D721Med (cell line): ENCODE data around the gene HIP1R.

Experiments
- DNase-seq: peaks from one replicate; pipeline ENCODE4 v3.0.0; 2011; ENCODE audit warnings: low spot score; ENCODE audit not compliant: insufficient read length
- FAIRE-seq: peaks from 2 replicates; lab custom pipeline; 2011; peaks lifted over from hg19 to GRCh38; lab: Jason Lieb, UNC
- TF ChIP-seq, protein P1 (sequence below): IDR thresholded peaks from 2 replicates; pipeline ENCODE4 v1.5.1; 2012; ENCODE audit warnings: mild to moderate bottlenecking, control low read depth; ENCODE audit not compliant: insufficient read depth; ENCODE audit errors: missing control alignments

HIP1R gene

DNA sequence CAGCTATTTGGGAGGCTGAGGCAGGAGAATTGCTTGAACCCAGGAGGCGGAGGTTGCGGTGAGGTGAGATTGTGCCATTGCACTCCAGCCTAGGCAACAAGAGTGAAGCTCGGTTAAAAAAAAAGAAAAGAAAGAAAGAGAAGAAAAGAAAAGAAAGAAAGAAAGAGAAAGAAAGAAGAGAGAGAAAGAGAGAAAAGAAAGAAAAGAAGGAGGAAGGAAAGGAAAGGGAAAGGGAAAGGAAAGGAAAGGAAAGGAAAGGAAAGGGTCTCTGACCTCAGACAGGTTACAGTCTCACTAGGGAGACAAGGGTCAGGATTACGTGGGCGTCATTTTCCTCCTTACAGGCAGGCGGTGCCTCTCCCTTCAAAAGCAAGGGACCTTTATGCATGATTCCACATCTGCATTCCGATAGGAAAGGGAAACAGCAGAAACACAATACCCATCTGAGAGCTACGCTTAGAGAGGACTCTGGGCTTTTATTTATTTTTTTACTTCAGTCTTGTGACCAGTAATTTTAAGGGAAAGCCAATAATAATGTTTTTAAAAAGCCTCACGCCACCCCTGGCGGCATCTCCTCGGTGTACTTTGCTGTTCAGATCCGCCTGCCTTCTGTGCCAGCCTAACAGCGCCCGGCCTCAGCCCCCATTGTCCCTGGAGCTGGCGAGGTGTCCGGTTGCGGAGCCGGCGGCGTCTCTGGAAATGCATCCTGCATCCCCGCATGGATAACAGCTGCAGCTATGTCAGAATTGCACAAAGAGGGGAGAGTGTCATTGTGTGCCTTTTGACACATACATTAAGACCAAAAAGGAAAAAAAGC lies 945 bp upstream of the HIP1R start:
- TF ChIP-seq, protein P1, sequence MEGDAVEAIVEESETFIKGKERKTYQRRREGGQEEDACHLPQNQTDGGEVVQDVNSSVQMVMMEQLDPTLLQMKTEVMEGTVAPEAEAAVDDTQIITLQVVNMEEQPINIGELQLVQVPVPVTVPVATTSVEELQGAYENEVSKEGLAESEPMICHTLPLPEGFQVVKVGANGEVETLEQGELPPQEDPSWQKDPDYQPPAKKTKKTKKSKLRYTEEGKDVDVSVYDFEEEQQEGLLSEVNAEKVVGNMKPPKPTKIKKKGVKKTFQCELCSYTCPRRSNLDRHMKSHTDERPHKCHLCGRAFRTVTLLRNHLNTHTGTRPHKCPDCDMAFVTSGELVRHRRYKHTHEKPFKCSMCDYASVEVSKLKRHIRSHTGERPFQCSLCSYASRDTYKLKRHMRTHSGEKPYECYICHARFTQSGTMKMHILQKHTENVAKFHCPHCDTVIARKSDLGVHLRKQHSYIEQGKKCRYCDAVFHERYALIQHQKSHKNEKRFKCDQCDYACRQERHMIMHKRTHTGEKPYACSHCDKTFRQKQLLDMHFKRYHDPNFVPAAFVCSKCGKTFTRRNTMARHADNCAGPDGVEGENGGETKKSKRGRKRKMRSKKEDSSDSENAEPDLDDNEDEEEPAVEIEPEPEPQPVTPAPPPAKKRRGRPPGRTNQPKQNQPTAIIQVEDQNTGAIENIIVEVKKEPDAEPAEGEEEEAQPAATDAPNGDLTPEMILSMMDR = no peak
- no peak for DNase-seq
- FAIRE-seq = no peak

DNA sequence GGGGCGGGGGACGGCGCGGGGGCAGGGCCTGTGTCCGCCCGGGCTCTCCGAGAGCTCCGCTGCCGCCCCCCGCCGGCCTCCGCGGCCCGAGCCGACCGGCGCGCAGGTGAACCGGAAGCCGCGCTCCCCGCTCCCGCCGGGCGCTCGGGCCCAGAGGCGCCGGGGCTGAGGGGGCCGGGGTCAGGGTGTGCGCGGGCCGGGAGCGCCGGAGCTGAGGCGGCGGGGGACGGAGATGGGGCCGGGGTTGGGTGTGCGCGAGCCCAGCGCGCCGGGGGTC lies 431 bp downstream of the HIP1R start:
- no peak for FAIRE-seq
- TF ChIP-seq, protein P1 = no peak
- DNase-seq = no peak

DNA sequence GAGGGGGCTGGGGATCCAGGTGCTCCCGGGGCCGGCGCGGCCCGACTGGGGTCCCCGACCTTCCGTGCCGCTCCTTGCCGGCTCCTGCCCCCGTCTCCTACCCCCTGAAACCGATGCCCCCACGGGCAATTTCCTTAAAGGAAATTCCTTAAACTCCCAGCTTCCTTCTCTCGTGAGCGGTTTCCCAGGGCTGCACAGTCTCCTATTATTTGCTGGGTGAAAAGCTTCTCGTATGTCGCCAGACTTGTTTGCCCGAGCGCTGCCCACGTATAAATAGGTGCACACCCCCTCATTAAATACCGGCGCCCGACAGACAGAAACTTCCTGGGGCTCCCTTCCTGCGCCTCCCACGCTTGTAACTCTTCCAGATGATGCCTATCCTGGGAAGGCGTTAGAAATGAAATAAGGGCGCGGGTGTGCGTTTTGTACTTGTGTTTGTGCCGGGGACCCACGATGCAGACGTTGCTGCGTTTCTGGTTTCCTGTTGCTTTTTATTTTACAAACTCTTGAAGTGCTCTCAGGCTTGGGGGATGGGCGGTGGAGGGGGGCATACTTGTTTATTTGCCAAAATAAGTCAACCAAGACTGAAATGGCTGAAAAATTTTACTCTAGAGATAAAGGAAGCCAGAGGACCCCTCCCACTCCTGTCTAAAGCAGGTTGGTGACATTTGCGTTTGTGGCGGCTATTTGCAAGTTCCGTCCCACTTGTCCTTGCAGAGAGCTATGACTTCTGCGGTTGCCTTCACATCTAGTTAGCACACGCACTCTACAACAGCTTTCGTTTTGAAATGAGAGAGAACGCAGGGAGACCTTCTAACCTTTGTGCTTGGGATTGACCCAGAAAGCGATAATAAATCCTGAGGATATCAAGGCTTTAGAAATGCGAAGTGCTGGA lies 1.0 kb downstream of the HIP1R start:
- TF ChIP-seq, protein P1 = no peak
- no peak for FAIRE-seq
- DNase-seq = no peak

DNA sequence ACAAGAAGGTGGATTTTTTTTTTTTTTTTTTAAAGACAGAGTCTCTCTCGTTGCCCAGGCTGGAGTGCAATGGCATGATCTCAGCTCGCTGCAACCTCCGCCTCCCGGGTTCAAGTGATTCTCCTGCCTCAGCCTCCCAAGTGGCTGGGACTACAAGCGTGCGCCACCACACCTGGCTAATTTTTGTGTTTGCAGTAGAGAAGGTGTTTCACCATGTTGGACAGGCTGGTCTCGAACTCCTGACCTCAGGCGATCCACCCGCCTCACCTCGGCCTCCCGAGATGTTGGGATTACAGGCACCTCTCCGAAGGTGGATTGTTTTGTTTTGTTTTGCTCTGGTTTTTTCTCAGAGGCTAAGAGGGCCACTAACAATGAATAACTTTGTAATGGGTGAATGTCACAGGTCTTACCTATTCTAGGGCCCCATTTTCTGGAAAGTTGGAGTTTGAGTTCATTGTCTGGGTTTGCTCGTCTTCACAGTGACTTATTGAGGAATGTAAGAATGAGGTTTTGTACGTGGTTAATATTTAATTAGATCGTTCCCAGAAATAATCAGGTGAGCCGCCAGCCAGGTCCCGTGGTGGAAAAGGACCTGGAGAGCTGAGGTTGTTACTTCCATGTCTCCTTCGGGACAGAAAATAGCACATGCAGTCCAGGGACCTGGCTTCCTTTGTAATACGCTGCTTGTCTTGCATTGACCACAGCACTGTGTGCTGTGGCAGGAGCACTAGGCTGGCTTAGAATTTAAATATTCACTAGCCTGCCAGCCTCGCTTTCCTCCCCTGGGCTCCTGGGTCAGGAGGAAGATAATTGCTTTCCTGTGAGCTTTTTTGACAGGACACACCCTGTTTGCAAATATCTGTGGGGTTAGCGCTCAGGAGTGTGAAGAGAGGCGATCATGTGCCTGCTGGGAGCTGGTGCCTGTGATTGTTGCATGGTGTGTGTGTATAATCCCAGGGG lies 2.3 kb downstream of the HIP1R start:
- no peak for DNase-seq
- TF ChIP-seq, protein P1 = no peak
- no peak for FAIRE-seq

DNA sequence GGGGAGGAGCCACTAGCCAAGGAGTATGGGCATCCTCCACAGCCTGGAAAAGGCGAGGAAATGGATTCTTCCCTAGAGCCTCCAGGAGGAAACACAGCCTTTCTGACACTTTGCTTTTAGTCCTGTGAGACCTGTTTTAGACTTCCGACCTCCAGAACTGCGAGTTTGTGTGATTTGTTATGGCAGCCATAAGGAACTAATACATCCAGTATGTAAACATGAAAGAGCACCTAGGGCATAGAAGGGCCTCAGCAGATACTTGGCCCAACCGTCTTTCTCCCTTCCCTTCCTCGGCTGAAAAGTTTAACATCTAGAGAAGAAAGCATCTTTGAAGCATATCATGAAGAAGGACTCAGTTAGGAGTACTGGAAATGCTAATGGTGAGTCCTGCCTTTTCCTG lies 3.6 kb downstream of the HIP1R start:
- TF ChIP-seq, protein P1 = no peak
- DNase-seq = no peak
- FAIRE-seq = no peak

DNA sequence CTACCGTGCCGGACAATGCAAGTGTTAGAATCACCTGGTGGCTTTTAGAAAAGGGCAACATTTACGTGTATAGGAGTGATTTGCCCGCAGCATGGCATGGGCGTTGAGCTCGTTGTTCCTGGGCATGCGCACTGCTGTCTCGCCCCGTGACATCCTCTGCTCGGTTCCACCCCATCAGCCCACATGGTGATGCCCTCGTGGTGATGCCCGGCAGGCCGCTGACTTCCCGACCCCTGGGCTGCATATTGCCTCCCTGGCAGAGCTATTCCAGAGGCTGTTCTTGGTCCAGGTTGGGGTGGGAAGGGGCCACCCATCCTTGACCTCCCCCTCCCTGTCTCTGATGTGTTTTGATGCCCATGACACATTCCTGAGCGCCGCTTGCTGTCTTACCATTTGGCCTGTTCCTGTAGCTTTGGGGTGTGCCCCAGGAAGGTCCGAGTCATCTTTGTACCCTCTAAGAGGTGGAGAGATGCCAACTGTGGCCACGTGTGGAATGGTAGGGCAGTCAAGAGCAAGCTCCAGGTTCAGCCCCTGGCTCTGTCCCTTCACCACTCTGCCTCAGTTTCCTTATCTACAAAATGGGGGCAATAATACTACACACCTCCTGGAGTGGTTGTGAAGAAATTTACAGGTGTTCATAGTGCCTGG lies 4.8 kb downstream of the HIP1R start:
- TF ChIP-seq, protein P1 = no peak
- FAIRE-seq = no peak

More for the DNA sequence above, 4.8 kb downstream of the HIP1R start:
- no peak for DNase-seq
